Neural cell (in vitro differentiated cells): ENCODE data around the gene DYNLRB1. TPM values are rescaled to one million over a fixed set of nuclear protein-coding genes. Genes with fewer than 3 reads are reported as not detected.

Source experiments
- H2AFZ ChIP-seq: fragments of 200-600, 300-800 bp; sonication (generic), shearing (Covaris generic); 2 replicates; pipeline ENCODE4 v1.6.0; 2014; ENCODE audit warnings: low read depth, mild to moderate bottlenecking, antibody characterized with exemption, low read length, moderate library complexity
- H3F3A ChIP-seq: fragments of 200-600 bp; shearing (Covaris generic); 2 replicates; pipeline ENCODE4 v1.6.1; 2016; ENCODE audit warnings: mild to moderate bottlenecking, moderate library complexity, mixed read lengths, antibody characterized with exemption, low read length; ENCODE audit not compliant: insufficient read depth, poor library complexity, severe bottlenecking
- H3K27ac ChIP-seq: fragments of 200-600, 300-800 bp; sonication (generic), shearing (Covaris generic); 2 replicates; pipeline ENCODE4 v1.5.1; 2014; ENCODE audit warnings: mild to moderate bottlenecking, low read length, moderate library complexity
- H3K27me3 ChIP-seq: fragments of 300-800, 200-600 bp; sonication (generic), shearing (Covaris generic); 2 replicates; pipeline ENCODE4 v1.6.0; 2014; ENCODE audit warnings: mild to moderate bottlenecking, low read depth, low read length, moderate library complexity; ENCODE audit not compliant: insufficient read depth
- H3K36me3 ChIP-seq: fragments of 300-800, 200-600 bp; sonication (generic), shearing (Covaris generic); 2 replicates; pipeline ENCODE4 v1.5.1; 2014; ENCODE audit warnings: mild to moderate bottlenecking, antibody characterized with exemption, low read length, moderate library complexity; ENCODE audit not compliant: insufficient read depth
- H3K4me2 ChIP-seq: fragments of 300-800, 200-600 bp; sonication (generic), shearing (Covaris generic); 2 replicates; pipeline ENCODE4 v1.6.0; 2014; ENCODE audit warnings: mild to moderate bottlenecking, low read length
- H3K4me3 ChIP-seq: fragments of 300-800, 200-600 bp; sonication (generic), shearing (Covaris generic); 2 replicates; pipeline ENCODE4 v1.5.1; 2014; ENCODE audit warnings: mild to moderate bottlenecking, low read length, moderate library complexity
- H3K79me2 ChIP-seq: fragments of 200-600 bp; shearing (Covaris generic); replicated peaks from 2 replicates; pipeline ENCODE4 v1.6.0; 2014; ENCODE audit warnings: mild to moderate bottlenecking, low read length, moderate library complexity; ENCODE audit not compliant: insufficient read depth
- H3K9ac ChIP-seq: fragments of 300-800, 200-600 bp; sonication (generic), shearing (Covaris generic); 2 replicates; pipeline ENCODE4 v1.6.1; 2016; ENCODE audit warnings: mild to moderate bottlenecking, low read length, mixed read lengths
- H3K9me2 ChIP-seq: fragments of 200-600 bp; shearing (Covaris generic); 2 replicates; pipeline ENCODE4 v1.6.1; 2016; ENCODE audit warnings: mild to moderate bottlenecking, low read length, mixed read lengths; ENCODE audit not compliant: insufficient read depth
- H3K9me3 ChIP-seq: fragments of 200-600, 300-800 bp; sonication (generic), shearing (Covaris generic); 2 replicates; pipeline ENCODE4 v1.6.1; 2016; ENCODE audit warnings: mild to moderate bottlenecking, mixed run types, low read length, moderate library complexity, mixed read lengths
- H4K20me1 ChIP-seq: fragments of 200-600 bp; shearing (Covaris generic); 2 replicates; pipeline ENCODE4 v1.6.1; 2016; ENCODE audit warnings: mild to moderate bottlenecking, mixed run types; ENCODE audit not compliant: insufficient read depth
- CTCF ChIP-seq: fragments of 450-650 bp; IDR thresholded peaks from 2 replicates; pipeline ENCODE4 v1.5.1; 2014; ENCODE audit warnings: antibody characterized with exemption, mild to moderate bottlenecking, moderate library complexity; ENCODE audit not compliant: poor library complexity, severe bottlenecking
- EP300 ChIP-seq: fragments of 450-650 bp; conservative IDR thresholded peaks from 2 replicates; pipeline ENCODE4 v1.6.1; 2014; ENCODE audit warnings: antibody characterized with exemption, mild to moderate bottlenecking, moderate library complexity; ENCODE audit not compliant: poor library complexity, severe bottlenecking
- EZH2 ChIP-seq: fragments of 200-600, 300-800 bp; shearing (Covaris generic), sonication (generic); IDR thresholded peaks from 2 replicates; pipeline ENCODE4 v1.6.1; 2014; ENCODE audit warnings: antibody characterized with exemption, low read length, borderline replicate concordance, mild to moderate bottlenecking; ENCODE audit not compliant: insufficient read depth, poor library complexity, severe bottlenecking
- POLR2AphosphoS5 ChIP-seq: IDR thresholded peaks from 2 replicates; pipeline ENCODE4 v1.6.1; 2012
- RAD21 ChIP-seq: fragments of 450-650 bp; conservative IDR thresholded peaks from 2 replicates; pipeline ENCODE4 v1.6.1; 2014; ENCODE audit warnings: antibody characterized with exemption, mild to moderate bottlenecking, moderate library complexity
- REST ChIP-seq: IDR thresholded peaks from 2 replicates; pipeline ENCODE4 v1.6.1; 2012; ENCODE audit warnings: borderline replicate concordance
- TAF1 ChIP-seq: IDR thresholded peaks from 2 replicates; pipeline ENCODE4 v1.6.1; 2012; ENCODE audit warnings: low read depth
- polyA plus RNA-seq: library from polyadenylated mRNA; depleted of rRNA; stranded (reverse); fragments of >200 nt; gene quantifications from 2 replicates; pipeline ENCODE4 v1.2.3, GENCODE V29; 2014

The DYNLRB1 gene
- polyA plus RNA-seq, 1 donor from 2014 or later = 103 TPM

GRCh38 chr20:34577061-34577460, 60.8 kb downstream of the DYNLRB1 start:
- Histone ChIP-seq H4K20me1 (no peaks in the 10 kb centered on the region), H3K27me3 (no peaks in the 10 kb centered on the region), H3K9ac (no peak overlapping the region), H3K9me2 (no peaks in the 10 kb centered on the region), H3K4me3 (no peak overlapping the region), H2AFZ (no peak overlapping the region), H3K4me2 (no peak overlapping the region), H3K79me2 (no peaks in the 10 kb centered on the region), H3K27ac (no peak overlapping the region), H3F3A (no peaks in the 10 kb centered on the region), H3K9me3 (no peaks in the 10 kb centered on the region), H3K36me3 (no peaks in the 10 kb centered on the region)
- TF ChIP-seq RAD21 = no peak
- no peak for TF ChIP-seq CTCF
- no peak for TF ChIP-seq REST
- TF ChIP-seq EZH2 = no peak
- TF ChIP-seq POLR2AphosphoS5 = no peak
- no peak for TF ChIP-seq TAF1

- H3K4me3 ChIP-seq = no peak overlapping the region
- H3K79me2 ChIP-seq = no peaks in the 10 kb centered on the region
- H3F3A ChIP-seq = no peaks in the 10 kb centered on the region
- H3K36me3 ChIP-seq = no peaks in the 10 kb centered on the region
- no peaks in the 10 kb centered on the region for H3K9me2 ChIP-seq
- H2AFZ ChIP-seq = no peak overlapping the region
- no peaks in the 10 kb centered on the region for H3K9me3 ChIP-seq
- no peak overlapping the region for H3K4me2 ChIP-seq
- no peak overlapping the region for H3K9ac ChIP-seq
- TF ChIP-seq EP300 (no peak), TAF1 (no peak), REST (no peak), POLR2AphosphoS5 (no peak), RAD21 (no peak)
- no peak overlapping the region for H3K27ac ChIP-seq
- H3K27me3 ChIP-seq = no peaks in the 10 kb centered on the region
- no peaks in the 10 kb centered on the region for H4K20me1 ChIP-seq
These were observed 61.8 kb downstream of the DYNLRB1 start for GRCh38 chr20:34578025-34578424.
